Measurements from ENCODE around the gene CDK14.

- TF ChIP-seq POLR2A (IDR thresholded peaks at IDR 0.05; ENCODE audit: low read depth, low read length) (no peak), POLR2AphosphoS5 (IDR thresholded peaks at IDR 0.05; ENCODE audit: low read depth, low read length) (no peak), TAF1 (IDR thresholded peaks at IDR 0.05; ENCODE audit: borderline replicate concordance, low read depth, low read length) (no peak)
These were observed 445.9 kb downstream of the CDK14 start for GRCh38 chr7:91041901-91042484.
